ENCODE measurements around the gene GNAL.
"Not testable (repeated sequence)": the region's sequence is repeated elsewhere in the genome, so short reads cannot be mapped to it uniquely, and the experiment has no call there.

GNAL gene

DNA sequence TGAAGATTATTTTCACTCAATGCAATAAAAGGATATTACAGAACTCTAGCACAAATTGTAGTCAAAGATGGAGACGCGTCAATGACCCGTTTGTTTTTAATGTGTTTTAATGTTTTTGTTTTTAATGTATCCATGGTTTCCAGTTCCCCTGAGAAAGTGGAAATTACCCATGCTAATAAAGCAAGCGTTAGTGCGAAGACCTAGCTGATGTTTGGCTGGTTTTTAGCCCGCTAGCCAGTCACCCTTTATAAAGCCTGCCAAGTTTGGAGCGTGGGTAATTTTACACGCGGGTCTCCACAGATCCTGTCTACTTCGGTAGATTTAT is 161.7 kb downstream of the GNAL start:
- TF ChIP-seq, protein P1, sequence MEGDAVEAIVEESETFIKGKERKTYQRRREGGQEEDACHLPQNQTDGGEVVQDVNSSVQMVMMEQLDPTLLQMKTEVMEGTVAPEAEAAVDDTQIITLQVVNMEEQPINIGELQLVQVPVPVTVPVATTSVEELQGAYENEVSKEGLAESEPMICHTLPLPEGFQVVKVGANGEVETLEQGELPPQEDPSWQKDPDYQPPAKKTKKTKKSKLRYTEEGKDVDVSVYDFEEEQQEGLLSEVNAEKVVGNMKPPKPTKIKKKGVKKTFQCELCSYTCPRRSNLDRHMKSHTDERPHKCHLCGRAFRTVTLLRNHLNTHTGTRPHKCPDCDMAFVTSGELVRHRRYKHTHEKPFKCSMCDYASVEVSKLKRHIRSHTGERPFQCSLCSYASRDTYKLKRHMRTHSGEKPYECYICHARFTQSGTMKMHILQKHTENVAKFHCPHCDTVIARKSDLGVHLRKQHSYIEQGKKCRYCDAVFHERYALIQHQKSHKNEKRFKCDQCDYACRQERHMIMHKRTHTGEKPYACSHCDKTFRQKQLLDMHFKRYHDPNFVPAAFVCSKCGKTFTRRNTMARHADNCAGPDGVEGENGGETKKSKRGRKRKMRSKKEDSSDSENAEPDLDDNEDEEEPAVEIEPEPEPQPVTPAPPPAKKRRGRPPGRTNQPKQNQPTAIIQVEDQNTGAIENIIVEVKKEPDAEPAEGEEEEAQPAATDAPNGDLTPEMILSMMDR (IDR thresholded peaks at IDR 0.05; ENCODE audit: low read depth, low read length, poor library complexity, severe bottlenecking), result no peak
- no peak for TF ChIP-seq EZH2phosphoT487 (IDR thresholded peaks at IDR 0.05; ENCODE audit: borderline replicate concordance, low read length)
- peak overlapping the region; percentile 84 for H3K4me2 ChIP-seq (ENCODE audit: low read length)
- H3K27me3 ChIP-seq (ENCODE audit: control insufficient read depth, low read length), result no peaks in the 10 kb centered on the region
- no peaks in the 10 kb centered on the region for H3K9me2 ChIP-seq (replicated peaks; ENCODE audit: control insufficient read depth, low read length)
- peaks cover 30% of the 10 kb centered on the region for H3K4me1 ChIP-seq (ENCODE audit: control insufficient read depth, low read length)
- H3K79me2 ChIP-seq (ENCODE audit: control insufficient read depth, low read length), result peaks cover 30% of the 10 kb centered on the region
- peaks cover 5% of the 10 kb centered on the region; the same call in 1 of the 2 replicates for H4K20me1 ChIP-seq (ENCODE audit: control insufficient read depth, insufficient read depth, low read depth, low read length)
- peaks cover 3% of the 10 kb centered on the region; the same call in 1 of the 2 replicates for H3F3A ChIP-seq (ENCODE audit: control insufficient read depth, insufficient read depth)
- H3K4me3 ChIP-seq (ENCODE audit: low read length), result peak overlapping the region; percentile 99
- H3K36me3 ChIP-seq (ENCODE audit: control insufficient read depth, low read length), result peaks cover 19% of the 10 kb centered on the region
- H3K9me3 ChIP-seq (ENCODE audit: control insufficient read depth, insufficient read depth, low read length), result no peaks in the 10 kb centered on the region
- peak overlapping the region; percentile 53; the same call in 1 of the 2 replicates for H3K27ac ChIP-seq (ENCODE audit: low read depth, low read length)

DNA sequence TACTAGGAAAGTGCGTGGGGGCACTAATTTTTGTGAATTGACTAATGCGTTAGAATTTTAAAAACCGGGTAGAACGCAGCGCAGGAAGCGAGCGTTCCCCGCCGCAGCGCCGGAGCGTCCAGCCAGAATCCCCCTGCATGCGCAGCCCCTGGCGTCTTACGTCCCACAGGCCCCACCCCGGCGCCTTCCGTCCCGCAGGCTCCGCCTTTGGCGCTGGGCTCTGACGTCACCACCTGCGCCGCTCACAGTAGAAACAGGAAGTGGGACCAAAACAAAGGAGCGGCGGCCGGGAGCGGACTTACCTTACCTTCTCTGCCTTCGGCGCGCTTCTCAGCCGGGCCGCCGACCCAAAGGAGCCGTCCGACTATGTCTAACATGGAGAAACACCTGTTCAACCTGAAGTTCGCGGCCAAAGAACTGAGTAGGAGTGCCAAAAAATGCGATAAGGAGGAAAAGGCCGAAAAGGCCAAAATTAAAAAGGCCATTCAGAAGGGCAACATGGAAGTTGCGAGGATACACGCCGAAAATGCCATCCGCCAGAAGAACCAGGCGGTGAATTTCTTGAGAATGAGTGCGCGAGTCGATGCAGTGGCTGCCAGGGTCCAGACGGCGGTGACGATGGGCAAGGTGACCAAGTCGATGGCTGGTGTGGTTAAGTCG is 162.2 kb downstream of the GNAL start, which contains the start of gene CHMP1B:
TSS of gene CHMP1B (plus strand) at position 268 of the 660 bp plus-strand sequence. CDS start at position 367, 99 bp downstream.
- Histone ChIP-seq H3K36me3 (ENCODE audit: control insufficient read depth, low read length) (peaks cover 19% of the 10 kb centered on the region), H3K9me2 (replicated peaks; ENCODE audit: control insufficient read depth, low read length) (no peaks in the 10 kb centered on the region), H3K4me1 (ENCODE audit: control insufficient read depth, low read length) (peaks cover 30% of the 10 kb centered on the region), H3K4me2 (ENCODE audit: low read length) (peak within 1 kb of the TSS; percentile 84), H3K27ac (ENCODE audit: low read depth, low read length) (peak within 1 kb of the TSS; percentile 53; the same call in 1 of the 2 replicates), H3K4me3 (ENCODE audit: low read length) (peak within 1 kb of the TSS; percentile 99), H3F3A (ENCODE audit: control insufficient read depth, insufficient read depth) (peaks cover 3% of the 10 kb centered on the region; the same call in 1 of the 2 replicates), H3K9me3 (ENCODE audit: control insufficient read depth, insufficient read depth, low read length) (no peaks in the 10 kb centered on the region), H3K79me2 (ENCODE audit: control insufficient read depth, low read length) (peaks cover 30% of the 10 kb centered on the region), H4K20me1 (ENCODE audit: control insufficient read depth, insufficient read depth, low read depth, low read length) (peaks cover 5% of the 10 kb centered on the region; the same call in 1 of the 2 replicates), H3K27me3 (ENCODE audit: control insufficient read depth, low read length) (no peaks in the 10 kb centered on the region)
- TF ChIP-seq, protein P1 (IDR thresholded peaks at IDR 0.05; ENCODE audit: low read depth, low read length, poor library complexity, severe bottlenecking), result no peak

- Histone ChIP-seq H3F3A (ENCODE audit: control insufficient read depth, insufficient read depth) (peaks cover 3% of the 10 kb centered on the region; the same call in 1 of the 2 replicates), H3K27me3 (ENCODE audit: control insufficient read depth, low read length) (no peaks in the 10 kb centered on the region), H4K20me1 (ENCODE audit: control insufficient read depth, insufficient read depth, low read depth, low read length) (peaks cover 5% of the 10 kb centered on the region; the same call in 1 of the 2 replicates), H3K27ac (ENCODE audit: low read depth, low read length) (no peak overlapping the region), H3K4me3 (ENCODE audit: low read length) (peak overlapping the region; percentile 99), H3K79me2 (ENCODE audit: control insufficient read depth, low read length) (peaks cover 30% of the 10 kb centered on the region), H3K9me2 (replicated peaks; ENCODE audit: control insufficient read depth, low read length) (no peaks in the 10 kb centered on the region), H3K36me3 (ENCODE audit: control insufficient read depth, low read length) (peaks cover 19% of the 10 kb centered on the region), H3K4me2 (ENCODE audit: low read length) (peak overlapping the region; percentile 84), H3K9me3 (ENCODE audit: control insufficient read depth, insufficient read depth, low read length) (no peaks in the 10 kb centered on the region), H3K4me1 (ENCODE audit: control insufficient read depth, low read length) (peaks cover 30% of the 10 kb centered on the region)
- TF ChIP-seq, protein P1 (IDR thresholded peaks at IDR 0.05; ENCODE audit: low read depth, low read length, poor library complexity, severe bottlenecking), result no peak
- TF ChIP-seq EZH2phosphoT487 (IDR thresholded peaks at IDR 0.05; ENCODE audit: borderline replicate concordance, low read length), result no peak
These were observed 162.8 kb downstream of the GNAL start for GRCh38 chr18:11851806-11852337.

- not testable (repeated sequence) for H3K9me3 ChIP-seq (ENCODE audit: control insufficient read depth, insufficient read depth, low read length); H3K27me3 ChIP-seq (ENCODE audit: control insufficient read depth, low read length); H3K4me2 ChIP-seq (ENCODE audit: low read length); H3K27ac ChIP-seq (ENCODE audit: low read depth, low read length); H4K20me1 ChIP-seq (ENCODE audit: control insufficient read depth, insufficient read depth, low read depth, low read length); H3K4me3 ChIP-seq (ENCODE audit: low read length); H3F3A ChIP-seq (ENCODE audit: control insufficient read depth, insufficient read depth); H3K9me2 ChIP-seq (replicated peaks; ENCODE audit: control insufficient read depth, low read length)
- Histone ChIP-seq H3K36me3 (ENCODE audit: control insufficient read depth, low read length) (peaks cover 19% of the 10 kb centered on the region), H3K4me1 (ENCODE audit: control insufficient read depth, low read length) (peaks cover 29% of the 10 kb centered on the region), H3K79me2 (ENCODE audit: control insufficient read depth, low read length) (peaks cover 30% of the 10 kb centered on the region)
These were observed 165.5 kb downstream of the GNAL start for GRCh38 chr18:11854554-11854953.

Measured in DOHH2 (cell line).